SK-N-SH (cell line): ENCODE results near the gene BMPR1B. TPM values are rescaled to one million over a fixed set of nuclear protein-coding genes. Genes with fewer than 3 reads are reported as not detected.

Experiments used
- CTCF ChIA-PET: fragments of 300-600, 350-600 bp; formaldehyde crosslinking; extraction: SDS; loops from one replicate; lab custom pipeline; 2021; lab: Yijun Ruan, JAX
- POLR2A ChIA-PET: fragments of 350-600 bp; sonication (Branson Sonifier 250); formaldehyde crosslinking; extraction: SDS; loops from one replicate; lab custom pipeline; 2020; ENCODE audit warnings: antibody characterized with exemption, inconsistent platforms; lab: Yijun Ruan, JAX
- DNase-seq: peaks from one replicate; pipeline ENCODE4 v3.0.0; 2012
- H2AFZ ChIP-seq: fragments of 200-600 bp; sonication (generic); 2 replicates; pipeline ENCODE4 v1.8.1; 2016; ENCODE audit warnings: antibody characterized with exemption, mild to moderate bottlenecking, low read depth
- H3F3A ChIP-seq: fragments of 200-600 bp; sonication (generic); replicated peaks from 2 replicates; pipeline ENCODE3; 2016; ENCODE audit warnings: antibody characterized with exemption, mild to moderate bottlenecking; ENCODE audit not compliant: insufficient read depth
- H3K27ac ChIP-seq, 2 experiments: fragments of 200-500 bp in 1 of 2; fragments of 200-600 bp in 1 of 2; sonication (Bioruptor generic) in 1 of 2; sonication (generic), shearing (Covaris generic) in 1 of 2; 2 replicates each; pipeline versions ENCODE4 v1.5.1 to v1.6.1; 2014 to 2016; ENCODE audit warnings: low read depth in 2 of 2, inconsistent platforms in 1 of 2, low read length in 1 of 2, mild to moderate bottlenecking in 1 of 2, mixed read lengths in 1 of 2
- H3K27me3 ChIP-seq: fragments of 200-600 bp; sonication (generic), shearing (Covaris generic); 2 replicates; pipeline ENCODE4 v1.6.1; 2016; ENCODE audit warnings: mixed run types; ENCODE audit not compliant: insufficient read depth
- H3K36me3 ChIP-seq, 2 experiments: fragments of 200-500 bp in 1 of 2; fragments of 200-600 bp in 1 of 2; sonication (Bioruptor generic) in 1 of 2; sonication (generic) in 1 of 2; replicated peaks in 1 of 2; 2 replicates each; pipeline versions ENCODE3 to v1.5.1; 2014 to 2016; ENCODE audit warnings: low read length in 1 of 2, mild to moderate bottlenecking in 1 of 2; ENCODE audit not compliant: insufficient read depth in 2 of 2, control insufficient read depth in 1 of 2
- H3K4me1 ChIP-seq, 2 experiments: fragments of 200-500 bp in 1 of 2; fragments of 200-600 bp in 1 of 2; sonication (Bioruptor generic) in 1 of 2; sonication (generic), shearing (Covaris generic) in 1 of 2; 2 replicates each; pipeline versions ENCODE4 v1.5.1 to v1.6.1; 2014 to 2016; ENCODE audit warnings: low read depth in 1 of 2, low read length in 1 of 2, mixed run types in 1 of 2; ENCODE audit not compliant: insufficient read depth in 2 of 2, control insufficient read depth in 1 of 2
- H3K4me2 ChIP-seq: fragments of 200-600 bp; sonication (generic), shearing (Covaris generic); 2 replicates; pipeline ENCODE4 v1.6.1; 2017; ENCODE audit warnings: mixed run types
- H3K4me3 ChIP-seq, 2 experiments: fragments of 200-500 bp in 1 of 2; fragments of 200-600 bp in 1 of 2; sonication (Bioruptor generic) in 1 of 2; sonication (generic), shearing (Covaris generic) in 1 of 2; 2 replicates each; pipeline versions ENCODE4 v1.5.1 to v1.8.1; 2014 to 2016; ENCODE audit warnings: low read depth in 2 of 2, inconsistent platforms in 1 of 2, low read length in 1 of 2, mild to moderate bottlenecking in 1 of 2, mixed read lengths in 1 of 2, moderate library complexity in 1 of 2
- H3K79me2 ChIP-seq: fragments of 200-600 bp; sonication (generic); 2 replicates; pipeline ENCODE4 v1.8.1; 2017; ENCODE audit warnings: mild to moderate bottlenecking; ENCODE audit not compliant: insufficient read depth
- H3K9ac ChIP-seq: fragments of 200-600 bp; sonication (generic); 2 replicates; pipeline ENCODE4 v1.6.1; 2017; ENCODE audit warnings: mixed run types
- H3K9me2 ChIP-seq: fragments of 200-600 bp; sonication (generic); 2 replicates; pipeline ENCODE4 v1.6.1; 2017; ENCODE audit warnings: mixed run types
- H3K9me3 ChIP-seq: fragments of 200-600 bp; sonication (generic); 2 replicates; pipeline ENCODE4 v1.6.1; 2017; ENCODE audit warnings: mixed run types, mild to moderate bottlenecking, moderate library complexity
- H4K20me1 ChIP-seq: fragments of 200-600 bp; sonication (generic); 2 replicates; pipeline ENCODE4 v1.6.1; 2017; ENCODE audit warnings: mild to moderate bottlenecking, mixed run types; ENCODE audit not compliant: insufficient read depth
- CHD2 ChIP-seq: fragments of 150-350 bp; IDR thresholded peaks from 2 replicates; pipeline ENCODE4 v1.6.1; 2018; ENCODE audit warnings: low read length; ENCODE audit not compliant: partially characterized antibody
- ELF1 ChIP-seq: IDR thresholded peaks from 2 replicates; pipeline ENCODE4 v1.4.0; 2012
- EP300 ChIP-seq, 2 experiments: IDR thresholded peaks; 2 replicates each; pipeline versions ENCODE4 v1.4.0 to v1.6.1; 2012; ENCODE audit warnings: borderline replicate concordance in 1 of 2, low read depth in 1 of 2, low read length in 1 of 2
- EZH2phosphoT487 ChIP-seq: fragments of 200-600 bp; sonication (generic); IDR thresholded peaks from 2 replicates; pipeline ENCODE4 v1.6.1; 2017; ENCODE audit warnings: low read depth, mixed run types, mild to moderate bottlenecking, antibody characterized with exemption, moderate library complexity, borderline replicate concordance
- FOSL2 ChIP-seq: IDR thresholded peaks from 2 replicates; pipeline ENCODE4 v1.4.0; 2012; ENCODE audit warnings: low read depth, mild to moderate bottlenecking, moderate library complexity, borderline replicate concordance
- FOXJ3 ChIP-seq: sonication (generic); formaldehyde crosslinking; IDR thresholded peaks from 2 replicates; pipeline ENCODE4 v1.5.1; 2020; ENCODE audit warnings: mild to moderate bottlenecking, missing genetic modification reagents
- GATA2 ChIP-seq: sonication (generic); formaldehyde crosslinking; IDR thresholded peaks from 2 replicates; pipeline ENCODE4 v1.5.0; 2020; ENCODE audit warnings: mild to moderate bottlenecking, missing genetic modification reagents
- JUND ChIP-seq: IDR thresholded peaks from 2 replicates; pipeline ENCODE4 v1.4.0; 2012
- MEF2A ChIP-seq: IDR thresholded peaks from 2 replicates; pipeline ENCODE4 v1.4.0; 2012; ENCODE audit warnings: low read depth, borderline replicate concordance
- MXI1 ChIP-seq: IDR thresholded peaks from 2 replicates; pipeline ENCODE4 v1.6.1; 2012; ENCODE audit warnings: mild to moderate bottlenecking, low read depth, low read length, improper control_type of control experiment
- NFIC ChIP-seq: IDR thresholded peaks from 2 replicates; pipeline ENCODE4 v1.4.0; 2012; ENCODE audit warnings: borderline replicate concordance
- NRF1 ChIP-seq: IDR thresholded peaks from 2 replicates; pipeline ENCODE4 v1.6.1; 2012; ENCODE audit warnings: low read depth, mild to moderate bottlenecking, low read length
- RAD21 ChIP-seq: IDR thresholded peaks from 2 replicates; pipeline ENCODE4 v1.6.1; 2012; ENCODE audit warnings: mild to moderate bottlenecking, low read length
- REST ChIP-seq: IDR thresholded peaks from 2 replicates; pipeline ENCODE4 v1.6.1; 2012; ENCODE audit warnings: mild to moderate bottlenecking, low read depth, low read length, moderate library complexity
- SMC3 ChIP-seq: IDR thresholded peaks from 2 replicates; pipeline ENCODE4 v1.6.1; 2012; ENCODE audit warnings: low read depth, low read length, improper control_type of control experiment
- TAF1 ChIP-seq: IDR thresholded peaks from 2 replicates; pipeline ENCODE4 v1.6.1; 2012; ENCODE audit warnings: low read depth, mild to moderate bottlenecking, low read length, moderate library complexity, borderline replicate concordance
- TCF12 ChIP-seq: IDR thresholded peaks from 2 replicates; pipeline ENCODE4 v1.4.0; 2012
- TEAD4 ChIP-seq: IDR thresholded peaks from 2 replicates; pipeline ENCODE4 v1.4.0; 2012; ENCODE audit warnings: mild to moderate bottlenecking, borderline replicate concordance; ENCODE audit not compliant: insufficient read depth
- polyA plus RNA-seq, 3 experiments: library from polyadenylated mRNA; depleted of rRNA; stranded (reverse); fragments of >200 nt; gene quantifications; 2 replicates each; pipeline ENCODE4 v1.2.3, GENCODE V29; 2012

The BMPR1B gene
- polyA plus RNA-seq, 1 of the 3 experiments (the other 2 are of a cell fraction): 0.16 TPM

- no peak for TF ChIP-seq REST
- no peak for TF ChIP-seq GATA2
These were observed 265.4 kb downstream of the BMPR1B start (continued) for GRCh38 chr4:95023110-95023509.

DNA sequence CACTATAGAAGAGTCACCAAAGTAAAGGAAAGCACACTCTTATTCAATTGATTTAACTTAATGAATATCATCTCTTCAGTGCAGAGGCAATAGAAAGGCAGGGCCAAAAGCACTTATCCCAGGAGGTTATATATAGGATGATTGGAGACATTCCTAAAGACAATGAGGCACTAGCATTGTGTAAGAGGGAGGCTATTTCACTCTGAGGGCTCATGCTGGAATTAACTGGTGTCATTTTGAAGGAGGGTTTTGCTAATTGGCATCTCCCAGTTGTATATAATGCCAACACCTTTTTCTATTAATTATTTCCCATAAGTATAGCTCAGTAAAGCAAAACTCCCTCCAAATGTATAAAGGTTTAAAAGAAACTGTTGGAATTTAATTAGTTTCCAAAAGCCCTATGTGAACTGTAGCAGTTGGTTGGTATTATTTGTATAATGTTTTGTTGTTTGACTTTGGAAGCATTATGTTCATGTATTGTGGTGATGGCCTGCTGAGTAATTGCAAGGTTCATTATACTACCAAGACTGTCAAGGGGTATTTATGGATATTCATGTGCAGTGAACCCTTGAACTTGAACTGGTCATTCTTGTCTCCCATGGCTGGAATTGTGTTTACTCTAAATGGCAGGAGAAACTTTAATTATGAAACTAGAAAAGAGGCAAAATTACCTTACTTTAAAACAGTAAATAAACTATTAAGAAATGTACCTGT lies 270.3 kb downstream of the BMPR1B start:
- no peaks in the 10 kb centered on the region for H3K4me1 ChIP-seq
- no peaks in the 10 kb centered on the region for H3K79me2 ChIP-seq
- no peak overlapping the region for H3K9ac ChIP-seq
- H3K4me2 ChIP-seq: no peak overlapping the region
- no peaks in the 10 kb centered on the region for H4K20me1 ChIP-seq
- H3F3A ChIP-seq: no peaks in the 10 kb centered on the region
- CTCF ChIA-PET: no interaction called here
- no peaks in the 10 kb centered on the region for H3K27me3 ChIP-seq
- H3K36me3 ChIP-seq: no peaks in the 10 kb centered on the region
- TF ChIP-seq EZH2phosphoT487: no peak
- TF ChIP-seq RAD21: no peak
- TF ChIP-seq TAF1: no peak
- TF ChIP-seq SMC3: no peak
- TF ChIP-seq TEAD4: no peak
- TF ChIP-seq MEF2A: no peak
- TF ChIP-seq TCF12: no peak
- no peak for TF ChIP-seq EP300 (IDR thresholded peaks at IDR 0.05; ENCODE audit: borderline replicate concordance in 1 of 2, low read depth in 1 of 2, low read length in 1 of 2)
- no peak for TF ChIP-seq CHD2
- TF ChIP-seq FOSL2: no peak
- no peak for TF ChIP-seq JUND
- no peak for TF ChIP-seq REST
- TF ChIP-seq ELF1: no peak
- TF ChIP-seq MXI1: no peak
- TF ChIP-seq NRF1: no peak
- no peak for TF ChIP-seq NFIC
- no peak for TF ChIP-seq FOXJ3 (CRISPR knock-in tag)
- no peak for DNase-seq
- no peak overlapping the region for H3K27ac ChIP-seq
- H3K9me3 ChIP-seq: no peaks in the 10 kb centered on the region
- no peak overlapping the region for H3K4me3 ChIP-seq
- H2AFZ ChIP-seq: no peak overlapping the region
- no peaks in the 10 kb centered on the region for H3K9me2 ChIP-seq
- POLR2A ChIA-PET: no interaction called here
